Cortex of kidney (tissue), 1 donor: Measurements from ENCODE around the gene DPM3.
"Not testable (repeated sequence)": the region's sequence is repeated elsewhere in the genome, so short reads cannot be mapped to it uniquely, and the experiment has no call there.

Experiments
- DNase-seq: peaks from one replicate; lab custom pipeline; 2025; lab: John Stamatoyannopoulos, UW

Gene DPM3

DNA sequence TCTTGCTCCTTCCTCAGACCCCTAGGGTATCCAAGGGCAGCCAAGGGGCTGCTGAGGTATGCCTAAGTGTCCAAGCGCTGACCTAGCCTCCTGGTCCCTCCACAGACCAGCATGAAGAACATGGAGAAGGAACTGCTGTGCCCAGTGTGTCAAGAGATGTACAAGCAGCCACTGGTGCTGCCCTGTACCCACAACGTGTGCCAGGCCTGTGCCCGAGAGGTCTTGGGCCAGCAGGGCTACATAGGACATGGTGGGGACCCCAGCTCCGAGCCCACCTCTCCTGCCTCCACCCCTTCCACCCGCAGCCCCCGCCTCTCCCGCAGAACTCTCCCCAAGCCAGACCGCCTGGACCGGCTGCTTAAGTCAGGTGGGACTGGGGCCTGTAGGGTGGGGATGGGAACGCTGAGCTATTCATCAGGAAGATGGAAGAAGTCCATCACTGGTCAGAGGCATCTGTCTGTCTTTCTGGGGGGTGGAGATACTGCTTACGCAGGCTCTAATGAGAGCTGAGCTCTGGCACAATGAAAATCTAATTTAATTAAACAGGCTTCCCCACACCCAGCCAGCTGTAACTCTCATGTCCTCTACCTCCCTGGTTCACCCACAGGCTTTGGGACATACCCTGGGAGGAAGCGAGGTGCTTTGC is 35.1 kb upstream of the DPM3 start:
- DNase-seq, result no peak

GRCh38 chr1:155174324-155175280 is 34.3 kb upstream of the DPM3 start:
- DNase-seq, result no peak

GRCh38 chr1:155173478-155174323 is 33.4 kb upstream of the DPM3 start, which contains the start of gene TRIM46:
TSS of gene TRIM46 (plus strand) at chr1:155173849. CDS start at chr1:155173967, 118 bp downstream.
- DNase-seq, result no peak

DNA sequence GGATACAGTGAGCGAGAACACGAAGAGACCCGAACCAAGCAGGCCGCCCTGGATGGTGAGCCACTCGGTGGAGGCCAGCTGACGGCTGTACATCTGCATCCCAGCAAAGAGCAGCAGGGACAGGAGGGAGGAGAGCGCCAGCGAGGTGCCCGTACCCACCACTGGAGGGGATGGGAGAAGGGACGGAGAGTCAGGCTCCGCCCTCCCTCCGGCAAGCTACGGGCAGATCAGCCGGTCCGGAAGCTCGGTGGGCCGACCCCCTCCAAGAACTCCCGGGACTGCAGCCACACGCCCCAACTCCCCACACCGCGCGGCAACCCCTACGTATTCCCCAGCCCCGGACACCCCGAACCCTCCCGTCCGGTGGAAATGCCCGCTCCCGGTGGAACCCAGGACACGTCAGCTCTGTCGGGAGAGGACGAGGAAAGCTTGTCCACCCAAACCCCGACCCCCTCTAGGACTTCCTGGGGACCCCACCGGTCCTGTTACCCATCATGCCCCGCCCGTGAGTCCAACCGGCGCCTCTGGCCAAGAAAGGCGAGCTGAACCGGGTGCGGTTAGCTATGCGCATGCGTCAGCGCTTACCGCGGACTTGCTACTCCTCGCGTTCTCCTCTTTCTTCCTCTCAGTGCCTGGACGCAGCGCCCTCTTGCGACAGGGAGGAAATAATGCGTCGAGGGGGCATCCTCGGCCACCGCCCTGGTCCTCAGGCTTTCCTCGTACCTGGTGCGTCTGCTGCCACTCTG is 32.6 kb upstream of the DPM3 start, which contains the start of gene KRTCAP2:
Gene KRTCAP2 (minus strand): TSS at position 573 of the 746 bp plus-strand sequence. CDS start 80 bp downstream, at position 493.
- no peak for DNase-seq

GRCh38 chr1:155171836-155172731 is 31.8 kb upstream of the DPM3 start:
- DNase-seq, result no peak

DNA sequence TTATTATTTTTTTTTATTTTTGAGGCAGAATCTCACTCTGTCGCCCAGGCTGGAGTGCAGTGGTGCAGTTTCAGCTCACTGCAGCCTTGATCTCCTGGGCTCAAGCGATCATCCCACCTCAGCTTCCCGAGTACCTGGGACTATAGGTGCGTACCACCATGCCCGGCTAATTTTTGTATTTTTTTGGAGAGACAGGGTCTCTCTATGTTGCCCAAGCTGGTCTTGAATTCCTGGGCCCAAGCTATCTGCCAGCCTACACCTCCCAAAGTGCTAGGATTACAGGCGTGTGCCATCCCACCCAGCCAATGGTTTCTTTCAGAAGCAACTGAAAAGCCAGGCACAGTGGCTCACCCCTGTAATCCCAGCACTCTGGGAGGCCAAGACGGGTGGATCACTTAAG is 30.5 kb upstream of the DPM3 start:
- DNase-seq, result no peak

DNA sequence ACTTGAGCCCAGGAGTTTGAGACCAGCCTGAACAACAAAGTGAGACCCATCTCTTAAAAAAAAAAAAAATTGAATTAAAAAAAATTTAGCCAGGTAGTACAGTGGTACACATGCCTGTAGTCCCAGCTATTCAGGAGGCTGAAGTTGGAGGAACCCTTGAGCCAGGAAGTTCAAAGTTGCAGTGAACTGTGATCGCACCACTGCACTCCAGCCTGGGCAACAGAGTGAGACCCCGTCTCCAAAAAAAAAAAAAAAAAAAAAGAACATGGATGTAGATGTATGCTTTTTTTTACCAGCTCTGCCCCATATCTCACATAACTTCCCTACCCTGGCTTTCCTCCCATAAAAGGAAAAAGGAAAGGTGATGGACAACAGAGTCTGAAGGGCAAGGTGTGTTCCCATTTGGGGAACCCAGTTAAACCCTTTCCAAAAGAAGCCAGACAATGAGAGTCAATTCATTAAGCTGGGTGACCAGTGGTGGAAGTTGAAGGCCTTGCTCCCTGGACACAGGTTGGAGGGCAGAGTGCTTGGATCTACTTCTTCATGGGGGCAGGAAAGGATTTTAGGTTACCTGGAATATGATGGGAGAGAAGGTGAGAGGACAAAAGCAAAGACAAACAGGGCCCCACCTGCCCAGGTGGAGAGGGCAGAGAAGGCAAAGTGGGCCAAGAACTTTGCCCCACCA is 29.9 kb upstream of the DPM3 start:
- no peak for DNase-seq

GRCh38 chr1:155169541-155169940 is 29.2 kb upstream of the DPM3 start:
- no peak for DNase-seq

DNA sequence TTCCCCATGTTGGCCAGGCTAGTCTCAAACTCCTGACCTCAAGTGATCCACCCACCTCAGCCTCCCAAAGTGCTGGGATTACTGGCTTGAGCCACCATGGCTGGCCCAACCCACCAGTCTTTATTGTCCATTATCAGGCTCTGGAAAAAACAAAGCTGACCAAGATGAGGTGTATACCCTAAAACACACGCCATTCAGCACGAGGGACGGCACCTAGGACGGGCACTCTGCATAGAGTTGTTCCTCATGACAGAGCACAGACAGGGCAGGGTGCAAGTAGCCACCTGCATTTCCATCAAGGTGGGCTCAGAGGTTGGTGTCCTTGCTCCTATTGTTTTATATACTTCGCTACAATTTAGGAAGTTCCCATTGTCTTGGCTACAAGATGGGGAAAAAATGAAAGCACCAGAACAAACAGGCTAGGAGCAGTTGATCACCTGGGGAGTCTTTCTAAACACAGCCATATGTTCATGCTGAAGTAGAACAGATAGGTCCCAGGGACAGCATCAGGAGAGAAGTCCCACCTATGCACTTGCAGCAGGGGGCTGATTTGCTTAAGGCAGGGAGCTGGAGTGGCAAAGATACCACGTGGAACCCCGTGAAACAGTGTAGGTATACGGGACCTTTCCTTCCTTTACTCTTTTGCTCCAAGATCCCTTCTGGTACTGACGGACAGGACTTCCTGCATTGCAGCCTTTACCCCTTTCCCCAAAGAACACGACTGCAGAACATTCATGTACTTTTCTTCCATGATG is 28.3 kb upstream of the DPM3 start:
- DNase-seq, result no peak

DNA sequence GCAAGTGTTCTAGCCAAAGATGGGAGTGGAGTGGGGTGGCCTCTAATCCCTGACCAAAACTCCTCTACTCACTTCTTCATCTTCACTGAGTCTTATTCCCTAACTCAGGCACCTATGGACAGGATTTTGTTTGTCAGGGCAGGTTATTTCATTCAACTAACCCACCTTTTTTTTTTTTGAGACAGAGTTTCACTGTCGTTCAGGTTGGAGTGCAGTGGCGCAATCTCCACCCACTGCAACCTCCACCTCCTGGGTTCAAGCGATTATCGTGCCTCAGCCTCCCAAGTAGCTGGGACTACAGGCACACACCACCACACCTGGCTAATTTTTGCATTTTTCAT is 27.7 kb upstream of the DPM3 start:
- DNase-seq, result not testable (repeated sequence)

DNA sequence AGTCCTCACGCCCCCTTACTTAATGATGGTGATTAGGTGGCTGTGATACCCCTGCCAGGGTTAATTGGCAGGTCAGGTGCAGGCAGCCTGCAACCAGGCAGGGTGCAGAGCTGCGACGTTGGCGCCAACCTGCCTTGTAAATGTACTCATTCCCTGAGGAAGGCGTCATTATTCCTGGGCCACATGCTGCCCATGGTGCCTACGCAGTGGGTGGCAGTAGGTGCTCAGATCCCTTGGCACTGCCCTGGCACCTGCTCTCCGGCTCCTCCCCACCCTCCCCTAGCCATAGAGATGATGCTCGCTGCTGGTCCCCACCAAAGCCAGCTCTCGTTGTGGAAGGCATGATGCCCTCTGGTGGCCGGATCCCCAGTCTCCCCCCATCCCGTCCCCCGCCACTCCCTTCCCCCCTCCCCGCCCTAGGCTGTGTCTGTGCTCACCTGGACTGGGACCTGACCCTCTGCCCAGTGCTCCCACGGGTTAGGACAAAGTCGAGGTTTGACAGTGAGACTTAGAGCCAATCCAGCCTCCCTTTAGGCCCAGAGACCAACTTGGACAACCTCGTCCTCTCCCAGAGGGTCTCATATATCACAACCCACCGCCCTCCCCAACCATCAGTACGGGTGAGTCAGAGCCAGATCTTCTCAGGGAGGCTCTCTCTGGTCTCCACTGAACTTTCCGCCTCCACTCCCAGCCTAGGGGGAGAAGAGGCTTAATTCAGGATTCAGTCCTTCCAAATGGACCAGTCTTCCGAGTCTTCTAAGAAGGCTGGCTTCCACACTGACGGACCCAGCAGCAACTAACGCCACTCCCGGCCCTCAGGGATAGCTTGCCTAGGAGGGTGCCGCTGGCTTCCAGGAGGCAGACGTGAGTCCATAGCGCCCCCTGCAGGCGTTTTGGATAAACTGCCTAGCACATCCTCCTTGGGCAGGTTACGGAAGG is 27.1 kb upstream of the DPM3 start:
- DNase-seq, result no peak

- no peak for DNase-seq
Measured at GRCh38 chr1:155166471-155167165, 26.3 kb upstream of the DPM3 start.

GRCh38 chr1:155166051-155166470 is 25.7 kb upstream of the DPM3 start:
- no peak for DNase-seq

GRCh38 chr1:155164625-155165024 is 24.3 kb upstream of the DPM3 start:
- not testable (repeated sequence) for DNase-seq

DNA sequence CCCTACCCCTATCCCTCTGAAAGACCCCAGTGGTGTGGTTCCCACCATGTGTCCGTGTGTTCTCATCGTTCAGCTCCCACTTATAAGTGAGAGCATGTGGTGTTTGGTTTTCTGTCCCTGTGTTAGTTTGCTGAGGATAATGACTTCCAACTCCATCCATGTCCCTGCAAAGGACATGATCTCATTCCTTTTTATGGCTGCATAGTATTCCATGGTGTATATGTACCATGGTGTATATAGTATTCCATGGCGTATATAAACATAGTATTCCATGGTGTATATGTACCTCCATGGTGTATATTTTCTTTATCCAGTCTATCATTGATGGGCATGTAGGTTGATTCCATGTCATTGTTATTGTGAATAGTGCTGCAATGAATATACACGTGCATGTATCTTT is 23.5 kb upstream of the DPM3 start:
- not testable (repeated sequence) for DNase-seq

DNA sequence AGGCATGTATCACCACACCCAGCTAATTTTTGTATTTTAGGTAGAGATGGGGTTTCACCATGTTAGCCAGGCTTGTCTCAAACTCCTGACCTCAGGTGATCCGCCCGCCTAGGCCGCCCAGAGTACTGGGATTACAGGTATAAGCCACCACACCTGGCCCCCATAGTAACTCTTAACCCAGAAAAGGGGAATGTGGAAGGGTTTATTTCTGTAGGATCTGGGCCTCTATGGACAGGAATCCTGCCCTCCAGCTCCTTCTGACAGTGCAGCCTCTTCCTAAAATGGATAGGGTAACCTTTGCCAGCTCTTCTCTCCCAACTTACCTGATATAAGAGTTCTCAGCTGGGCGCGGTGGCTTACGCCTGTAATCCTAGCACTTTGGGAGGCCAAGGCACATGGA is 22.3 kb upstream of the DPM3 start:
- DNase-seq, result not testable (repeated sequence)

- no peak for DNase-seq
Measured at GRCh38 chr1:155160128-155160527, 19.8 kb upstream of the DPM3 start.
